Prostate gland (tissue), 2 donors: ENCODE results near the gene TMEM150B. TPM values are rescaled to one million over a fixed set of nuclear protein-coding genes. Genes with fewer than 3 reads are reported as not detected.

ENCODE experiments used
- DNase-seq: peaks from one replicate; pipeline ENCODE4 v3.0.0-alpha.2; 2019; ENCODE audit warnings: low spot score
- H3K27ac ChIP-seq, 2 donors: fragments of 200-600 bp; sonication (generic); 2 replicates each; pipeline ENCODE4 v1.5.1; 2017 to 2019
- H3K27me3 ChIP-seq: fragments of 200-600 bp; sonication (generic); replicated peaks from 2 replicates; pipeline ENCODE4 v1.5.1; 2019; ENCODE audit not compliant: insufficient read depth
- H3K36me3 ChIP-seq, 2 donors: fragments of 200-600 bp; sonication (generic); 1 replicate in 1 of 2; 2 replicates in 1 of 2; pipeline versions ENCODE4 v1.5.1 to v1.8.1; 2017 to 2019
- H3K4me1 ChIP-seq: fragments of 200-600 bp; sonication (generic); replicated peaks from 2 replicates; pipeline ENCODE4 v1.5.1; 2019
- H3K4me3 ChIP-seq, 2 donors: fragments of 200-600 bp; sonication (generic); 2 replicates each; pipeline ENCODE4 v1.5.1; 2017 to 2019
- H3K9me3 ChIP-seq: fragments of 200-600 bp; sonication (generic); 2 replicates; pipeline ENCODE4 v1.5.1; 2017
- POLR2A ChIP-seq: fragments of 450-650 bp; IDR thresholded peaks from one replicate; pipeline ENCODE4 v1.6.1; 2016; ENCODE audit warnings: antibody characterized with exemption, mild to moderate bottlenecking
- POLR2AphosphoS5 ChIP-seq: sonication (generic); formaldehyde crosslinking; IDR thresholded peaks from one replicate; pipeline ENCODE4 v1.6.1; 2017; ENCODE audit warnings: antibody characterized with exemption
- WGBS: methylation state at CpG from one replicate; pipeline ENCODE4 v1.1.5; 2018; 5-methylcytosine and 5-hydroxymethylcytosine counted together
- intact Hi-C: fragments of 100-400 bp; cut with DNase I; formaldehyde crosslinking; loops from one replicate; pipeline ENCODE4 v1.14.2; 2022
- total RNA-seq, 2 donors: library from RNA; depleted of rRNA; stranded (reverse); fragments of >200 nt; gene quantifications; one replicate each; pipeline ENCODE4 v1.1.0, GENCODE V29; 2016
- TF ChIP-seq, protein P1 (sequence below), 4 experiments: fragments of 200-600 bp in 2 of 4; fragments of 450-650 bp in 2 of 4; sonication (generic) in 2 of 4; IDR thresholded peaks; 1 replicate in 3 of 4; 2 replicates in 1 of 4; pipeline ENCODE4 v1.5.1; 2016 to 2019; ENCODE audit warnings: antibody characterized with exemption in 4 of 4, mild to moderate bottlenecking in 2 of 4, moderate library complexity in 2 of 4

Gene TMEM150B
- total RNA-seq, 2 donors from 2014 or later, result not detected

- TF ChIP-seq, protein P1, sequence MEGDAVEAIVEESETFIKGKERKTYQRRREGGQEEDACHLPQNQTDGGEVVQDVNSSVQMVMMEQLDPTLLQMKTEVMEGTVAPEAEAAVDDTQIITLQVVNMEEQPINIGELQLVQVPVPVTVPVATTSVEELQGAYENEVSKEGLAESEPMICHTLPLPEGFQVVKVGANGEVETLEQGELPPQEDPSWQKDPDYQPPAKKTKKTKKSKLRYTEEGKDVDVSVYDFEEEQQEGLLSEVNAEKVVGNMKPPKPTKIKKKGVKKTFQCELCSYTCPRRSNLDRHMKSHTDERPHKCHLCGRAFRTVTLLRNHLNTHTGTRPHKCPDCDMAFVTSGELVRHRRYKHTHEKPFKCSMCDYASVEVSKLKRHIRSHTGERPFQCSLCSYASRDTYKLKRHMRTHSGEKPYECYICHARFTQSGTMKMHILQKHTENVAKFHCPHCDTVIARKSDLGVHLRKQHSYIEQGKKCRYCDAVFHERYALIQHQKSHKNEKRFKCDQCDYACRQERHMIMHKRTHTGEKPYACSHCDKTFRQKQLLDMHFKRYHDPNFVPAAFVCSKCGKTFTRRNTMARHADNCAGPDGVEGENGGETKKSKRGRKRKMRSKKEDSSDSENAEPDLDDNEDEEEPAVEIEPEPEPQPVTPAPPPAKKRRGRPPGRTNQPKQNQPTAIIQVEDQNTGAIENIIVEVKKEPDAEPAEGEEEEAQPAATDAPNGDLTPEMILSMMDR (IDR thresholded peaks at IDR 0.05), result no peak
- TF ChIP-seq POLR2A (no peak), POLR2AphosphoS5 (no peak)
- WGBS, result 82% methylated on average over 37 of the region's 38 CpGs
- Histone ChIP-seq H3K4me1 (no peaks in the 10 kb centered on the region), H3K36me3 (no peaks in the 10 kb centered on the region), H3K27me3 (no peaks in the 10 kb centered on the region), H3K4me3 (no peak overlapping the region), H3K27ac (no peak overlapping the region), H3K9me3 (no peaks in the 10 kb centered on the region)
- no peak for DNase-seq
- intact Hi-C loops, result no loop called here
These were observed 37.2 kb upstream of the TMEM150B start for GRCh38 chr19:55362174-55362989.

DNA sequence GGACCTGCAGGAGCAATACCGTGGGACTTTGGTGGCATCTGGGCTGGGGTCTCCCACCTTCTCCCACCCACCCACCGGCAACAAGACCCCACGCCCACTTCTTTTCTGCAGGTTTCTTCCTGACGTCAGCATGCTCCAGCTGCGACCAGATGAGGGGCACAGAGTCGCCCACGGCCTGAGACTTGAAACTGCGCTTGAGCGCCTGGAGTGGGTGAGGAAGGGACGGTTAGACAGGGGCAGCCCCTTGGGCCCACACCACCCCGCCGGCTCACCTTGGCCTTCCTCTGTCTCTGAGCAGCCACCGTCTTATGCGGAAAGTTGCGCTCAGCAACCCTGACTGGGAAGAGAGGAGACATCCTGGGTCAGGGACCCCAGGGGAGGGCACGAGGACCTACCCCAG is 35.8 kb upstream of the TMEM150B start:
- DNase-seq, result no peak
- H3K27me3 ChIP-seq, result no peaks in the 10 kb centered on the region
- no peaks in the 10 kb centered on the region for H3K9me3 ChIP-seq
- H3K4me3 ChIP-seq, result no peak overlapping the region
- H3K27ac ChIP-seq, result no peak overlapping the region
- WGBS, result 95% methylated on average over 16 of the region's 16 CpGs
- intact Hi-C loops, result no loop called here
- no peaks in the 10 kb centered on the region for H3K36me3 ChIP-seq
- TF ChIP-seq POLR2A, result no peak
- TF ChIP-seq, protein P1 (IDR thresholded peaks at IDR 0.05), result no peak
- TF ChIP-seq POLR2AphosphoS5, result no peak
- H3K4me1 ChIP-seq, result no peaks in the 10 kb centered on the region

GRCh38 chr19:55358943-55359908 is 34.1 kb upstream of the TMEM150B start:
- no peak for DNase-seq
- no peak overlapping the region for H3K4me3 ChIP-seq
- no peak overlapping the region for H3K27ac ChIP-seq
- no peaks in the 10 kb centered on the region for H3K9me3 ChIP-seq
- WGBS, result 67% methylated on average over 31 of the region's 32 CpGs
- TF ChIP-seq POLR2AphosphoS5 (no peak), POLR2A (no peak)
- TF ChIP-seq, protein P1 (IDR thresholded peaks at IDR 0.05), result no peak
- H3K4me1 ChIP-seq, result no peaks in the 10 kb centered on the region
- intact Hi-C loops, result no loop called here
- H3K36me3 ChIP-seq, result no peaks in the 10 kb centered on the region
- H3K27me3 ChIP-seq, result no peaks in the 10 kb centered on the region

- 90% methylated on average over 19 of the region's 19 CpGs for WGBS
- H3K27me3 ChIP-seq, result no peaks in the 10 kb centered on the region
- intact Hi-C loops, result no loop called here
These were observed 33.4 kb upstream of the TMEM150B start for GRCh38 chr19:55358493-55358892.

More at GRCh38 chr19:55358493-55358892, 33.4 kb upstream of the TMEM150B start:
- Histone ChIP-seq H3K9me3 (no peaks in the 10 kb centered on the region), H3K4me1 (peaks cover 2% of the 10 kb centered on the region), H3K4me3 (no peak overlapping the region), H3K36me3 (no peaks in the 10 kb centered on the region), H3K27ac (no peak overlapping the region)
- DNase-seq, result no peak
- TF ChIP-seq POLR2AphosphoS5 (no peak), POLR2A (no peak)
- TF ChIP-seq, protein P1 (IDR thresholded peaks at IDR 0.05), result no peak
